Measurements from ENCODE around the gene PIGT. TPM values are rescaled to one million over a fixed set of nuclear protein-coding genes. Genes with fewer than 3 reads are reported as not detected.

Gene PIGT
- total RNA-seq, 1 experiment from 2014 or later: 73.9 TPM

- no peak overlapping the region for H3K4me3 Mint-ChIP-seq
- no peaks in the 10 kb centered on the region for H3K27me3 ChIP-seq (ENCODE audit: insufficient read depth, low read length)
Observed at GRCh38 chr20:45465491-45466266, 49.7 kb downstream of the PIGT start.

More at GRCh38 chr20:45465491-45466266, 49.7 kb downstream of the PIGT start:
- H4K20me1 ChIP-seq (ENCODE audit: control insufficient read depth, insufficient read depth, insufficient read length): no peaks in the 10 kb centered on the region
- H3K4me1 ChIP-seq (ENCODE audit: insufficient read depth, low read length): no peaks in the 10 kb centered on the region
- H3K27ac ChIP-seq (ENCODE audit: insufficient read length, low read depth, low read length): no peak overlapping the region
- H3K14ac ChIP-seq (ENCODE audit: insufficient read depth, low read length): no peak overlapping the region
- no peak overlapping the region for H3K9ac ChIP-seq (ENCODE audit: extremely low read depth, insufficient read length, low read length)
- H3K27ac Mint-ChIP-seq: no peak overlapping the region
- WGBS (ENCODE audit: extremely low coverage, insufficient read length, low lambda C conversion rate): no CpG with 5 or more reads among the region's 1 CpG
- no peak overlapping the region for H2AK5ac ChIP-seq (ENCODE audit: insufficient read length, low read length)
- H3K4me2 ChIP-seq (ENCODE audit: insufficient read depth, insufficient read length, low read length): no peak overlapping the region
- H4K8ac ChIP-seq (replicated peaks; ENCODE audit: insufficient read length, low read depth, low read length): no peak overlapping the region
- H2AFZ ChIP-seq (ENCODE audit: low read length): no peak overlapping the region
- peaks cover 10% of the 10 kb centered on the region for H3K27me3 Mint-ChIP-seq (ENCODE audit: low read depth)
- TF ChIP-seq CTCF (conservative IDR thresholded peaks at IDR 0.05): no peak
- no peaks in the 10 kb centered on the region for H3K79me2 ChIP-seq (ENCODE audit: insufficient read depth, low read length)
- no peak overlapping the region for H4K91ac ChIP-seq (ENCODE audit: insufficient read length, low read depth, low read length)
- no peak overlapping the region for H2BK15ac ChIP-seq (ENCODE audit: low read depth, low read length)
- H3K18ac ChIP-seq (ENCODE audit: insufficient read length, low read depth, low read length): no peak overlapping the region
- H3K36me3 Mint-ChIP-seq (ENCODE audit: insufficient read depth in 1 of 3, low read depth in 3 of 3): no peaks in the 10 kb centered on the region
- DNase-seq: no peak
- no peak overlapping the region for H3K4ac ChIP-seq (ENCODE audit: low read depth, low read length)
- peaks cover 20 to 26% of the 10 kb centered on the region in 2 experiments for H3K4me1 Mint-ChIP-seq
- H3K23me2 ChIP-seq (ENCODE audit: insufficient read length, low read depth, low read length, poor library complexity, severe bottlenecking): peaks cover 18% of the 10 kb centered on the region
- H2BK12ac ChIP-seq (ENCODE audit: insufficient read length, low read depth, low read length): no peak overlapping the region
- H2BK120ac ChIP-seq (ENCODE audit: low read depth, low read length, poor library complexity, severe bottlenecking): no peak overlapping the region
- no peak overlapping the region for H2BK20ac ChIP-seq (ENCODE audit: low read depth, low read length, poor library complexity, severe bottlenecking)
- H3K79me1 ChIP-seq (ENCODE audit: insufficient read depth, low read depth, low read length, poor library complexity, severe bottlenecking): no peaks in the 10 kb centered on the region
- no peaks in the 10 kb centered on the region for H3K9me3 ChIP-seq (ENCODE audit: control insufficient read depth, low read depth, low read length)
- no peak overlapping the region for H3K56ac ChIP-seq (ENCODE audit: insufficient read length, low read depth, low read length)
- H3K23ac ChIP-seq (ENCODE audit: insufficient read length, low read depth, low read length): no peak overlapping the region
- no peaks in the 10 kb centered on the region for H3K9me3 Mint-ChIP-seq
- H4K5ac ChIP-seq (ENCODE audit: insufficient read length, low read depth, low read length): no peak overlapping the region
- no peak overlapping the region for H3T11ph ChIP-seq (ENCODE audit: low read length)
- H2BK5ac ChIP-seq (ENCODE audit: insufficient read length, low read length): no peak overlapping the region

All from H9 (cell line).